Activated CD4-positive, alpha-beta T cell treated with anti-CD3 and anti-CD28 coated beads, Interleukin-2, amount 50 U/mL, for 48 hours (primary cell): ENCODE results near the gene FGF13.

Experiments
- DNase-seq, 2 experiments: peaks; one replicate each; pipeline ENCODE4 v3.0.0-alpha.2; 2020

The FGF13 gene

GRCh38 chrX:138651494-138651893 lies 60.0 kb downstream of the FGF13 start:
- no peak for DNase-seq

GRCh38 chrX:138648568-138648967 lies 62.9 kb downstream of the FGF13 start:
- no peak for DNase-seq

GRCh38 chrX:138638996-138639395 lies 72.5 kb downstream of the FGF13 start:
- DNase-seq, result no peak
